Measurements from ENCODE around the gene CNR2. TPM values are rescaled to one million over a fixed set of nuclear protein-coding genes. Genes with fewer than 3 reads are reported as not detected.
A peak's percentile ranks its signal among the peaks of the same experiment; 100 is the strongest.
"Not testable (repeated sequence)": the region's sequence is repeated elsewhere in the genome, so short reads cannot be mapped to it uniquely, and the experiment has no call there.

Gene CNR2
- total and polyA plus RNA-seq, 12 donors: 0.06 to 0.09 (median 0.08) TPM; not detected in 9

DNA sequence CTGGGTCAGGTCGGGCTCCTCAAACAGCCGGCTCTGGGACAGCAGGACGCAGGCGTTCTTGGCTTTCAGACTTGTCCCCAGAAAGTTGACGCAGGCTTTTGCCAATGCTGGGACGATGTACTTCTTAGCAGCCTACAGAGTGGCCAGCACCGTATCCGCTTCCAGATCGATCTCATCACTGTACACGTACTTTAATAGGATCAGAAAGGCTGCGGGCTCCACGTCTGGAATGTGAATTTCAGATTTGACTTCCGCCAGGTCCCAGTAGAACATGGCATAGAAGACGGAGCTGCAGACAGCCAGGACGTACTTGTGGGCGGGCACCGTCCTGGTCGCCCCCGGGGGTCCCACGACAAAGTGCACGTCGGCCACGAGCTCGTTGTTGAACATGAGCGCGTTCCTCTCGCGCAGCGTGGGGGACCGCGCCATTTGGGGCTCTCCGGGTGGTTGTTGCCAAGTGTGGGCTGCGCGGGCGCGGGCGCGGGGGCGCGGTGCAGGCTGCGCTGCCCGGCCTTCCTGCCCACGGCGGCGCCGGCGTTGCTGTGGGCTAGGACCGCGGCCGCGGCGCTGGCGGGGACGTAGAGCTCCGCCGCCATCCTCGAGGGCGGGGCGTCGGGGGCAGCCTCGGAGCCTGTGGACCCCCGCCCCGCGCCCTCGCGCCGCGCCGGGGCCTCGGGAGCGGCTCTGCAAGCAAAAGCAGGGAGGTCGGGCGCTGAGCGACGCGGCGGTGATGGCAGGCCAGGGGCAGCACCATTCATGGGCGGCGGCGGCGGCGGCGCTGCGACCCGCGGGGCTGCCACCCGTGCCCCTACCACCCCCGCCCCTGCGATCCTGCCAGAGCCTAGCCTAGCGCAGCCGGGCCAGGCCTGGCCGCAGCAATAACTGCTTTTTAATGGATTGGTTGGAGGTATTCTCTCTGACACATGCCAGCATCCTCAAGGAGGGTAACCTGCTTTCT is 10.6 kb downstream of the CNR2 start:
- no peak for DNase-seq
- peak overlapping the region in 1 of 4 donors; percentile 51 for H3K4me3 ChIP-seq
- H3K4me1 ChIP-seq (replicated peaks in 1 of 2): no peaks in the 10 kb centered on the region
- intact Hi-C loops (cut with DNase I): no loop called here
- H3K9me3 ChIP-seq (replicated peaks in 1 of 3): no peaks in the 10 kb centered on the region
- TF ChIP-seq CTCF (IDR thresholded peaks at IDR 0.05): no peak
- no peak for TF ChIP-seq POLR2A (IDR thresholded peaks at IDR 0.05)
- 19 to 51% (median 30%) methylated on average over 31 to 92 of the region's 92 CpGs for WGBS, 4 donors
- no peak overlapping the region for H3K27ac ChIP-seq
- H3K36me3 ChIP-seq (replicated peaks in 1 of 2): no peaks in the 10 kb centered on the region
- peaks cover 23% of the 10 kb centered on the region for H3K27me3 ChIP-seq

- H3K27ac ChIP-seq; H3K9me3 ChIP-seq (replicated peaks in 1 of 3); DNase-seq; H3K4me3 ChIP-seq; intact Hi-C loops (cut with DNase I); H3K4me1 ChIP-seq (replicated peaks in 1 of 2); H3K36me3 ChIP-seq (replicated peaks in 1 of 2): not testable (repeated sequence)
- peaks cover 23% of the 10 kb centered on the region for H3K27me3 ChIP-seq
- WGBS, 4 donors: 68 to 77% (median 70%) methylated on average over 5 to 8 of the region's 8 CpGs
These were observed 13.1 kb downstream of the CNR2 start for GRCh38 chr1:23900017-23900416.

GRCh38 chr1:23899070-23899469 is 14.1 kb downstream of the CNR2 start:
- no peak overlapping the region for H3K4me3 ChIP-seq
- DNase-seq: no peak
- H3K27me3 ChIP-seq: peaks cover 17% of the 10 kb centered on the region
- no peaks in the 10 kb centered on the region for H3K9me3 ChIP-seq (replicated peaks in 1 of 3)
- no peaks in the 10 kb centered on the region for H3K36me3 ChIP-seq (replicated peaks in 1 of 2)
- no peak for TF ChIP-seq CTCF (IDR thresholded peaks at IDR 0.05)
- no peak for TF ChIP-seq POLR2A (IDR thresholded peaks at IDR 0.05)
- WGBS, 4 donors: 38 to 47% (median 46%) methylated on average over 3 of the region's 3 CpGs
- H3K4me1 ChIP-seq (replicated peaks in 1 of 2): no peaks in the 10 kb centered on the region
- intact Hi-C loops (cut with DNase I): no loop called here
- no peak overlapping the region for H3K27ac ChIP-seq

GRCh38 chr1:23897083-23897482 is 16.1 kb downstream of the CNR2 start:
- Histone ChIP-seq H3K4me3 (no peak overlapping the region), H3K27me3 (no peaks in the 10 kb centered on the region), H3K27ac (no peak overlapping the region), H3K36me3 (replicated peaks in 1 of 2) (no peaks in the 10 kb centered on the region), H3K4me1 (replicated peaks in 1 of 2) (peaks cover 4 to 8% of the 10 kb centered on the region in 2 donors), H3K9me3 (replicated peaks in 1 of 3) (no peaks in the 10 kb centered on the region)
- intact Hi-C loops (cut with DNase I): no loop called here
- WGBS, 4 donors: 63 to 71% (median 69%) methylated on average over 6 of the region's 6 CpGs
- DNase-seq: peak in 1 of 7 donors; percentile 15
- no peak for TF ChIP-seq POLR2A (IDR thresholded peaks at IDR 0.05)
- no peak for TF ChIP-seq CTCF (IDR thresholded peaks at IDR 0.05)
